Nephron (organoid): ENCODE results near the gene ATP5F1E.

Experiments used
- H3K27ac Mint-ChIP-seq, 3 experiments: 2 replicates each; pipeline ENCODE4 v1.8.0; 2020; ENCODE audit warnings: mixed read lengths in 3 of 3, mild to moderate bottlenecking in 2 of 3, moderate library complexity in 1 of 3
- H3K27me3 Mint-ChIP-seq: 2 replicates; pipeline ENCODE4 v1.8.0; 2021; ENCODE audit warnings: low read depth, mild to moderate bottlenecking, moderate library complexity, mixed read lengths
- H3K36me3 Mint-ChIP-seq: 2 replicates; pipeline ENCODE4 v1.8.0; 2020; ENCODE audit warnings: low read depth, mixed read lengths
- H3K4me1 Mint-ChIP-seq: 2 replicates; pipeline ENCODE4 v1.8.0; 2020; ENCODE audit warnings: mixed read lengths
- H3K4me3 Mint-ChIP-seq, 3 experiments: 2 replicates each; pipeline ENCODE4 v1.8.0; 2020; ENCODE audit warnings: mild to moderate bottlenecking in 3 of 3, mixed read lengths in 3 of 3, moderate library complexity in 2 of 3
- H3K9me3 Mint-ChIP-seq: 2 replicates; pipeline ENCODE4 v1.8.0; 2020; ENCODE audit warnings: mixed read lengths
- TF ChIP-seq, protein P1 (sequence below), 3 experiments: fragments of 200-600 bp; sonication (generic); IDR thresholded peaks; one replicate each; pipeline ENCODE4 v1.5.0; 2021; ENCODE audit warnings: antibody characterized with exemption in 3 of 3; ENCODE audit not compliant: unreplicated experiment in 3 of 3

The ATP5F1E gene

DNA sequence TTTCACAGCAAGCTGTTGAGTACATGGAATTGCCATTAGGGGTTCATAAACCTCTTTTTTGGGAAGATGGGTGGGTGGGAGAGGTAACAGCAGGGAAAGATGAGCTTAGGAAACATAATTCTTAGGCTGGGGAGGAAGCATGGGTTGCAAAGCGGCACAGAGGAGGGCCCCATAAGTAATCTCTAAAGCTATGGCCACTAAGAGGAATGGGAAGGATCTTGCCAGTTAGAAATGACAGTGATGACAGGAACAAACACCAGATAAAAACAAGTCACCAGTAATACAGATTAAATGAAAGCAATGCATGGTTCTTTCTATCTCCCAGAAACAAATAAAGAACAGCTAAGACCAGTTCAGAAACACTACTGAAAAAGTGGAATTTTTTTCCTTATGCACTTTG is 41.4 kb upstream of the ATP5F1E start:
- Mint-ChIP-seq H3K9me3 (no peaks in the 10 kb centered on the region), H3K27ac (no peak overlapping the region), H3K4me1 (no peaks in the 10 kb centered on the region), H3K36me3 (no peaks in the 10 kb centered on the region), H3K4me3 (no peak overlapping the region), H3K27me3 (peaks cover 28% of the 10 kb centered on the region)
- TF ChIP-seq, protein P1, sequence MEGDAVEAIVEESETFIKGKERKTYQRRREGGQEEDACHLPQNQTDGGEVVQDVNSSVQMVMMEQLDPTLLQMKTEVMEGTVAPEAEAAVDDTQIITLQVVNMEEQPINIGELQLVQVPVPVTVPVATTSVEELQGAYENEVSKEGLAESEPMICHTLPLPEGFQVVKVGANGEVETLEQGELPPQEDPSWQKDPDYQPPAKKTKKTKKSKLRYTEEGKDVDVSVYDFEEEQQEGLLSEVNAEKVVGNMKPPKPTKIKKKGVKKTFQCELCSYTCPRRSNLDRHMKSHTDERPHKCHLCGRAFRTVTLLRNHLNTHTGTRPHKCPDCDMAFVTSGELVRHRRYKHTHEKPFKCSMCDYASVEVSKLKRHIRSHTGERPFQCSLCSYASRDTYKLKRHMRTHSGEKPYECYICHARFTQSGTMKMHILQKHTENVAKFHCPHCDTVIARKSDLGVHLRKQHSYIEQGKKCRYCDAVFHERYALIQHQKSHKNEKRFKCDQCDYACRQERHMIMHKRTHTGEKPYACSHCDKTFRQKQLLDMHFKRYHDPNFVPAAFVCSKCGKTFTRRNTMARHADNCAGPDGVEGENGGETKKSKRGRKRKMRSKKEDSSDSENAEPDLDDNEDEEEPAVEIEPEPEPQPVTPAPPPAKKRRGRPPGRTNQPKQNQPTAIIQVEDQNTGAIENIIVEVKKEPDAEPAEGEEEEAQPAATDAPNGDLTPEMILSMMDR (IDR thresholded peaks at IDR 0.05; ENCODE audit: unreplicated experiment in 3 of 3): no peak

DNA sequence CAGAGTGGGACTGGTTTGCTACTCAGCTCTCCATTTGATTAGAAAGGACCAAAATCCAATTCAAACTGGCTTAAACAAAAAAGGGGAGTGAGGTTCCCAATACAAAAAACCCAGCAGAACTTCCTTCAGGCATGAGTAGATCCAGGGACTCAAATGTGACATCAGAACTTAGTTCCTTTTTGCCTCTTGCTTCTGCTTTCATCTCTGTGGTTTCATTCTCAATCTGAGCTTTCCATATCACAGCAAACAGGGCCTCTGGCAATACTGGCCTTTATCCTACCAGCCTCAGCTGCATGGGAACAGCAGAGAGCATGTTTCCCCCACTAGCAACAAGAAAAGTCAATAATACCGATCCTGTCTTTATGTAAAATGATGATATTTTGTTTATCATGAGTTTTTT is 39.1 kb upstream of the ATP5F1E start:
- H3K4me3 Mint-ChIP-seq: no peak overlapping the region
- H3K9me3 Mint-ChIP-seq: no peaks in the 10 kb centered on the region
- H3K27ac Mint-ChIP-seq: no peak overlapping the region
- H3K4me1 Mint-ChIP-seq: no peaks in the 10 kb centered on the region
- TF ChIP-seq, protein P1 (IDR thresholded peaks at IDR 0.05; ENCODE audit: unreplicated experiment in 3 of 3): no peak
- H3K27me3 Mint-ChIP-seq: peaks cover 28% of the 10 kb centered on the region
- no peaks in the 10 kb centered on the region for H3K36me3 Mint-ChIP-seq

DNA sequence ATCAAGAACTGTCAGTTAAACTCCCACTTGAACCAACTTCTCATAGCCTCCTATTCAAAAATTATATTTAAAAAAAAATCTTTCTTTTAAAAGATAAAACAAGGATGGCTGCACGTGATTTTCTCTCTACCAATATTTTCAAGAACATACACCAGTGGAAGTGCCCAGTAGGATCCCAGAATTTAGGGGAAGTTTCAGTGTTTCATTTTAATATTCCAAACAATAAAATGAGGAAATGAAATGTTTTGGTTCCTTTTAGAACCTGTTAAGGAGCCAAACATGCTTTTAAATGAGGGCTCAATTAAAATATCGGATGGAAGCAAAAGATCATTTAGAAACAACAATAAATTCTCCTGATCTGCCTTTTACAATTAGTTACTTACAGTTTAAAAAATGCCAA is 36.9 kb upstream of the ATP5F1E start:
- H3K36me3 Mint-ChIP-seq: no peaks in the 10 kb centered on the region
- H3K27ac Mint-ChIP-seq: no peak overlapping the region
- TF ChIP-seq, protein P1 (IDR thresholded peaks at IDR 0.05; ENCODE audit: unreplicated experiment in 3 of 3): no peak
- no peaks in the 10 kb centered on the region for H3K4me1 Mint-ChIP-seq
- H3K27me3 Mint-ChIP-seq: peaks cover 19% of the 10 kb centered on the region
- H3K9me3 Mint-ChIP-seq: no peaks in the 10 kb centered on the region
- no peak overlapping the region for H3K4me3 Mint-ChIP-seq

DNA sequence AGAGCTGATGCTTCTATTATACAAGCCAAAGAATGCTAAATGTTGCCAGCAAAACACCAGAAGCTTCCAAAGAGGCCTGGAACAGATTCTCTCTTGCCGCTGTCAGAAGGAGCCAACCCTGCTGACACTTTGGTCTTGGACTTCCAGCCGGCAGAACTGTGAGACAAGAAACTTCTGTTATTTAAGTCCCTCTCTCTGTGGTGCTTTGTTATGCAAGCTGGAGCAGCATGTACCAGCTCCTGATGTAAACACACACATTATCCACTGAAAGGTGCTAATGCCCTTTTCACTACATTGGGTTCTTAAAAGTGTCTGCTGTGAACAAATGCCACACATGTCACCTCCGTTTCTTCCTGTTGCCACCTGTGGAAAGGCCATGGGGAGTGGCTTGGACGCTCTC is 36.4 kb upstream of the ATP5F1E start:
- Mint-ChIP-seq H3K9me3 (no peaks in the 10 kb centered on the region), H3K27me3 (peaks cover 19% of the 10 kb centered on the region), H3K27ac (no peak overlapping the region), H3K36me3 (no peaks in the 10 kb centered on the region), H3K4me3 (no peak overlapping the region), H3K4me1 (peaks cover 4% of the 10 kb centered on the region)
- TF ChIP-seq, protein P1 (IDR thresholded peaks at IDR 0.05; ENCODE audit: unreplicated experiment in 3 of 3): no peak

DNA sequence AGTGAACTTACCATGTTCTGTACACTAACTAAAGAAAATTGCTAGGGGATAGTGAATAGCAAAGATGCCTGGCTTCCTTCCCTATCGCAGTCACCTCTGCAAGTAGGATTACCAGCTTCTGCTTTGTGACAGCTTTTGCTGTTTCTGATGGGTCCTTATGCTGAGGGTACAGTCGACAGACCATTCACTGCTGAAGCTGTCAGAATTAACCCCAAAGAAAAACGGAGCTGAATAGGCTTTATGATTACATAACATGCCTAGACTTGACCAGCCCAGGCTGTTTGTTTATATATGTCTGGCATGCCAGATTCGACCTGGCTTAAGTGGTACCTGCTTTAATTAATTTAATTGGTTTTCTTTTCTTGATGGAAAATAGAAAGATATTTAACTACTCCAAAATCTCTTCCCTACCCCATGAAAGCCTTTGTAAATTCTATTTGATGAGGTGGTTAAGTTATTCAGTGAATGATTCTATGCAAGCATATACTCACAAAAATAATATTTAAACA is 32.1 kb upstream of the ATP5F1E start:
- no peaks in the 10 kb centered on the region for H3K9me3 Mint-ChIP-seq
- peaks cover 7% of the 10 kb centered on the region for H3K4me1 Mint-ChIP-seq
- H3K27ac Mint-ChIP-seq: no peak overlapping the region
- H3K27me3 Mint-ChIP-seq: peaks cover 11% of the 10 kb centered on the region
- TF ChIP-seq, protein P1 (IDR thresholded peaks at IDR 0.05; ENCODE audit: unreplicated experiment in 3 of 3): no peak
- H3K36me3 Mint-ChIP-seq: no peaks in the 10 kb centered on the region
- no peak overlapping the region for H3K4me3 Mint-ChIP-seq
